B cell (primary cell): ENCODE results near the gene ZMYND8. TPM values are rescaled to one million over a fixed set of nuclear protein-coding genes. Genes with fewer than 3 reads are reported as not detected.

Source experiments
- ATAC-seq: fragments of 200-7000 bp; cut with Tn5 transposase; one replicate; pipeline ENCODE4 v1.10.0; 2021; ENCODE audit warnings: low read depth, mild to moderate bottlenecking, moderate number of reproducible peaks, moderate library complexity
- CTCF ChIA-PET: fragments of 350-600 bp; sonication (Branson Sonifier 250); formaldehyde crosslinking; loops from one replicate; lab custom pipeline; 2021; ENCODE audit warnings: antibody characterized with exemption, inconsistent platforms; lab: Charles Lee
- POLR2A ChIA-PET: fragments of 350-600 bp; sonication (Branson Sonifier 250); formaldehyde crosslinking; loops from one replicate; lab custom pipeline; 2021; ENCODE audit warnings: antibody characterized with exemption; lab: Charles Lee
- DNase-seq: peaks from one replicate; pipeline ENCODE4 v3.0.0; 2013
- H2AFZ ChIP-seq: 2 replicates; pipeline ENCODE4 v1.6.1; 2012; ENCODE audit warnings: mild to moderate bottlenecking, low read depth, low read length; ENCODE audit not compliant: insufficient read depth, poor library complexity, severe bottlenecking
- H3K27ac ChIP-seq, 2 donors: 1 replicate in 1 of 2; 2 replicates in 1 of 2; pipeline ENCODE4 v1.5.1; 2012 to 2013; ENCODE audit warnings: low read length in 2 of 2, mild to moderate bottlenecking in 2 of 2, moderate library complexity in 1 of 2
- H3K27me3 ChIP-seq, 4 experiments: fragments of 200-600 bp in 1 of 4; sonication (generic) in 1 of 4; replicated peaks in 1 of 4; 1 replicate in 2 of 4; 2 replicates in 2 of 4; pipeline versions ENCODE4 v1.6.1 to v1.7.0; 2013 to 2016; ENCODE audit warnings: low read length in 3 of 4, mild to moderate bottlenecking in 2 of 4, mixed read lengths in 1 of 4, moderate library complexity in 1 of 4; ENCODE audit not compliant: insufficient read depth in 4 of 4, control insufficient read depth in 3 of 4; ENCODE audit errors: control extremely low read depth in 1 of 4
- H3K36me3 ChIP-seq, 2 experiments: replicated peaks in 1 of 2; 1 replicate in 1 of 2; 2 replicates in 1 of 2; pipeline versions ENCODE4 v1.6.1 to v1.7.1; 2013; ENCODE audit warnings: low read length in 1 of 2; ENCODE audit not compliant: insufficient read depth in 2 of 2, control insufficient read depth in 1 of 2; ENCODE audit errors: control extremely low read depth in 1 of 2, extremely low read depth in 1 of 2
- H3K4me1 ChIP-seq, 2 donors: fragments of 200-600 bp in 1 of 2; sonication (generic) in 1 of 2; 1 replicate in 1 of 2; 2 replicates in 1 of 2; pipeline versions ENCODE4 v1.5.1 to v1.6.1; 2013 to 2017; ENCODE audit warnings: low read length in 2 of 2; ENCODE audit not compliant: control insufficient read depth in 2 of 2, insufficient read depth in 2 of 2
- H3K4me2 ChIP-seq: replicated peaks from 2 replicates; pipeline ENCODE3; 2012; ENCODE audit warnings: mild to moderate bottlenecking, low read depth, low read length; ENCODE audit not compliant: poor library complexity, severe bottlenecking
- H3K4me3 ChIP-seq, 5 experiments: fragments of 200-600 bp in 1 of 5; sonication (generic) in 1 of 5; 1 replicate in 3 of 5; 2 replicates in 2 of 5; pipeline versions ENCODE4 v1.5.1 to v1.7.0; 2011 to 2016; ENCODE audit warnings: low read length in 4 of 5, mild to moderate bottlenecking in 4 of 5, low read depth in 2 of 5, control low read depth in 1 of 5, moderate library complexity in 1 of 5; ENCODE audit not compliant: insufficient read depth in 1 of 5; ENCODE audit errors: control extremely low read depth in 1 of 5, extremely low read depth in 1 of 5
- H3K79me2 ChIP-seq: fragments of 200-600 bp; sonication (generic); one replicate; pipeline ENCODE4 v1.6.0; 2016; ENCODE audit warnings: low read length; ENCODE audit not compliant: control insufficient read depth, insufficient read depth
- H3K9ac ChIP-seq: fragments of 200-600 bp; sonication (generic); 2 replicates; pipeline ENCODE4 v1.6.1; 2017; ENCODE audit warnings: mild to moderate bottlenecking, low read length, moderate library complexity
- H3K9me3 ChIP-seq, 3 donors: one replicate each; pipeline versions ENCODE4 v1.6.1 to v1.7.1; 2013; ENCODE audit warnings: low read length in 2 of 3; ENCODE audit not compliant: control insufficient read depth in 2 of 3, insufficient read depth in 1 of 3; ENCODE audit errors: control extremely low read depth in 1 of 3
- H4K20me1 ChIP-seq: 2 replicates; pipeline ENCODE4 v1.6.0; 2012; ENCODE audit warnings: mild to moderate bottlenecking, low read length; ENCODE audit not compliant: insufficient read depth, control insufficient read depth, poor library complexity, severe bottlenecking
- H3K27ac Mint-ChIP-seq: one replicate; pipeline ENCODE4 v1.8.0; 2021; ENCODE audit warnings: mixed read lengths
- H3K27me3 Mint-ChIP-seq: one replicate; pipeline ENCODE4 v1.8.0; 2021; ENCODE audit warnings: mixed read lengths
- H3K4me1 Mint-ChIP-seq: one replicate; pipeline ENCODE4 v1.8.0; 2021; ENCODE audit warnings: mixed read lengths
- H3K4me3 Mint-ChIP-seq: one replicate; pipeline ENCODE4 v1.8.0; 2021; ENCODE audit warnings: mixed read lengths
- H3K9me3 Mint-ChIP-seq: one replicate; pipeline ENCODE4 v1.8.0; 2022; ENCODE audit warnings: mixed read lengths; ENCODE audit not compliant: insufficient read depth
- CTCF ChIP-seq: fragments of 200-600 bp; IDR thresholded peaks from one replicate; pipeline ENCODE4 v1.8.0; 2022; ENCODE audit warnings: antibody characterized with exemption, mild to moderate bottlenecking
- EZH2 ChIP-seq: IDR thresholded peaks from 2 replicates; pipeline ENCODE4 v1.6.1; 2012; ENCODE audit warnings: borderline replicate concordance, low read depth, mild to moderate bottlenecking, moderate library complexity, low read length; ENCODE audit not compliant: insufficient read depth, poor library complexity, severe bottlenecking
- WGBS: methylation state at CpG from one replicate; pipeline ENCODE4 v1.1.5; 2013; ENCODE audit warnings: missing lambda C conversion rate; ENCODE audit not compliant: insufficient coverage; 5-methylcytosine and 5-hydroxymethylcytosine counted together
- intact Hi-C: fragments of 100-400 bp; cut with micrococcal nuclease; formaldehyde crosslinking; loops from one replicate; pipeline ENCODE4 v1.10.0; 2022
- polyA plus RNA-seq: library from polyadenylated mRNA; depleted of rRNA; stranded (reverse); fragments of >200 nt; gene quantifications from 2 replicates; pipeline ENCODE4 v1.2.3, GENCODE V29; 2012
- total RNA-seq, 2 donors: library from RNA; stranded (reverse); fragments of 120-200 nt in 1 of 2; gene quantifications; 1 replicate in 1 of 2; 2 replicates in 1 of 2; pipeline versions ENCODE4 v1.2.3 to v1.2.4, GENCODE V29; 2013 to 2022

Gene ZMYND8
- total and polyA plus RNA-seq, 2 donors (not counting 1 experiment from before 2014, with no cell fraction given), result 20.3 to 67.2 TPM

GRCh38 chr20:47269309-47270165 lies 87.0 kb downstream of the ZMYND8 start:
- Histone ChIP-seq H3K4me2 (no peak overlapping the region), H3K27me3 (no peaks in the 10 kb centered on the region), H3K36me3 (peaks cover 1 to 50% of the 10 kb centered on the region in 2 experiments), H3K9me3 (no peaks in the 10 kb centered on the region), H3K4me1 (peaks cover 0 to 6% of the 10 kb centered on the region in 2 donors), H3K4me3 (no peak overlapping the region), H4K20me1 (peaks cover 39% of the 10 kb centered on the region), H3K79me2 (peaks cover 88% of the 10 kb centered on the region), H2AFZ (no peak overlapping the region), H3K27ac (no peak overlapping the region), H3K9ac (no peak overlapping the region)
- no peaks in the 10 kb centered on the region for H3K27me3 Mint-ChIP-seq
- ATAC-seq (no peak), DNase-seq (no peak)
- intact Hi-C loops, result no loop called here
- TF ChIP-seq EZH2 (no peak), CTCF (no peak)
- H3K9me3 Mint-ChIP-seq, result no peaks in the 10 kb centered on the region
- peaks cover 40% of the 10 kb centered on the region for H3K4me1 Mint-ChIP-seq
- WGBS, result 100% methylated on average over 1 of the region's 7 CpGs
- peak overlapping the region; percentile 46 for H3K27ac Mint-ChIP-seq
- ChIA-PET CTCF (interaction anchor here (1.0 to 8.8 kb wide), 8 partner anchors 11 to 1351 kb away, joined by 4 to 556 read pairs (median 13); no protein-coding TSS in a partner anchor), POLR2A (no interaction called here)
- H3K4me3 Mint-ChIP-seq, result no peak overlapping the region

GRCh38 chr20:47267621-47268020 lies 88.9 kb downstream of the ZMYND8 start:
- TF ChIP-seq EZH2 (no peak), CTCF (no peak)
- Mint-ChIP-seq H3K4me1 (peaks cover 41% of the 10 kb centered on the region), H3K27me3 (no peaks in the 10 kb centered on the region), H3K27ac (peak overlapping the region; percentile 15), H3K9me3 (no peaks in the 10 kb centered on the region), H3K4me3 (no peak overlapping the region)
- Histone ChIP-seq H3K9ac (no peak overlapping the region), H3K4me2 (no peak overlapping the region), H3K27me3 (no peaks in the 10 kb centered on the region), H3K79me2 (peaks cover 82% of the 10 kb centered on the region), H3K27ac (no peak overlapping the region), H3K36me3 (peaks cover 1 to 50% of the 10 kb centered on the region in 2 experiments), H4K20me1 (peaks cover 30% of the 10 kb centered on the region), H3K9me3 (no peaks in the 10 kb centered on the region), H3K4me1 (peaks cover 14 to 19% of the 10 kb centered on the region in 2 donors), H2AFZ (no peak overlapping the region), H3K4me3 (no peak overlapping the region)
- DNase-seq, result no peak
- 100% methylated on average over 5 of the region's 5 CpGs for WGBS
- ChIA-PET POLR2A (no interaction called here), CTCF (interaction anchor here (1.4 kb wide), 1 partner anchor 116 kb away, joined by 3 read pairs; no protein-coding TSS in a partner anchor)
- intact Hi-C loops, result no loop called here
- no peak for ATAC-seq
